H1 (cell line): ENCODE measurements around the gene GON4L. TPM values are rescaled to one million over a fixed set of nuclear protein-coding genes. Genes with fewer than 3 reads are reported as not detected.
"Not testable (repeated sequence)": the region's sequence is repeated elsewhere in the genome, so short reads cannot be mapped to it uniquely, and the experiment has no call there.

Source experiments
- CTCF ChIA-PET: fragments of 300-600 bp; sonication (Branson Sonifier 250); formaldehyde crosslinking; loops from one replicate; lab custom pipeline; 2021; ENCODE audit not compliant: partially characterized antibody; lab: Charles Lee
- POLR2A ChIA-PET: fragments of 300-600 bp; sonication (Branson Sonifier 250); formaldehyde crosslinking; loops from one replicate; lab custom pipeline; 2021; ENCODE audit warnings: inconsistent platforms; ENCODE audit not compliant: partially characterized antibody; lab: Charles Lee
- DNase-seq, 2 experiments: peaks; one replicate each; pipeline versions ENCODE4 v3.0.0 to v3.0.0-alpha.2; 2010 to 2022; ENCODE audit warnings: low spot score in 2 of 2, low read depth in 1 of 2, mixed read lengths in 1 of 2
- FAIRE-seq: peaks from 2 replicates; lab custom pipeline; 2011; peaks lifted over from hg19 to GRCh38; lab: Jason Lieb, UNC
- H2AFZ ChIP-seq: 2 replicates; pipeline ENCODE4 v1.8.1; 2012; ENCODE audit warnings: low read length, inconsistent platforms
- H2AK5ac ChIP-seq: 2 replicates; pipeline ENCODE4 v1.6.1; 2013; ENCODE audit warnings: low read depth, low read length
- H2BK120ac ChIP-seq: replicated peaks from 2 replicates; pipeline ENCODE3; 2013; ENCODE audit warnings: low read depth, low read length, inconsistent platforms
- H2BK12ac ChIP-seq: 2 replicates; pipeline ENCODE4 v1.6.1; 2013; ENCODE audit warnings: low read depth, low read length
- H2BK15ac ChIP-seq: 2 replicates; pipeline ENCODE4 v1.6.1; 2013; ENCODE audit warnings: low read length
- H2BK20ac ChIP-seq: 2 replicates; pipeline ENCODE4 v1.6.1; 2013; ENCODE audit warnings: low read length
- H2BK5ac ChIP-seq: 2 replicates; pipeline ENCODE4 v1.6.1; 2013; ENCODE audit warnings: low read depth, low read length
- H3K14ac ChIP-seq: 2 replicates; pipeline ENCODE4 v1.6.1; 2013; ENCODE audit warnings: inconsistent platforms; ENCODE audit not compliant: insufficient read length
- H3K18ac ChIP-seq: 2 replicates; pipeline ENCODE4 v1.6.1; 2013; ENCODE audit warnings: low read length; ENCODE audit errors: extremely low read depth
- H3K23ac ChIP-seq: 2 replicates; pipeline ENCODE4 v1.6.1; 2013; ENCODE audit warnings: inconsistent platforms; ENCODE audit not compliant: insufficient read length
- H3K23me2 ChIP-seq: 2 replicates; pipeline ENCODE4 v1.6.1; 2013; ENCODE audit warnings: low read depth, low read length
- H3K27ac ChIP-seq: 2 replicates; pipeline ENCODE4 v1.6.1; 2011; ENCODE audit warnings: low read depth, low read length, inconsistent platforms
- H3K27me3 ChIP-seq, 4 experiments: replicated peaks in 1 of 4; 1 replicate in 1 of 4; 2 replicates in 3 of 4; pipeline versions ENCODE4 v1.6.1 to v1.8.1; 2011 to 2013; ENCODE audit warnings: low read length in 3 of 4, mild to moderate bottlenecking in 3 of 4, inconsistent platforms in 2 of 4, mixed read lengths in 2 of 4, moderate library complexity in 1 of 4; ENCODE audit not compliant: control insufficient read depth in 3 of 4, insufficient read depth in 3 of 4; ENCODE audit errors: extremely low read depth in 1 of 4
- H3K36me3 ChIP-seq, 4 experiments: 2 replicates each; pipeline versions ENCODE4 v1.6.1 to v1.8.1; 2011 to 2013; ENCODE audit warnings: mild to moderate bottlenecking in 4 of 4, low read length in 3 of 4, moderate library complexity in 2 of 4, control low read depth in 1 of 4, inconsistent platforms in 1 of 4; ENCODE audit not compliant: insufficient read depth in 4 of 4, control insufficient read depth in 2 of 4
- H3K4ac ChIP-seq: replicated peaks from 2 replicates; pipeline ENCODE3; 2013; ENCODE audit warnings: low read length, low read depth, mixed read lengths, inconsistent platforms; ENCODE audit not compliant: insufficient read length
- H3K4me1 ChIP-seq, 4 experiments: replicated peaks in 1 of 4; 1 replicate in 1 of 4; 2 replicates in 3 of 4; pipeline versions ENCODE4 v1.6.1 to v1.8.1; 2011 to 2013; ENCODE audit warnings: low read length in 3 of 4, inconsistent platforms in 2 of 4, mixed read lengths in 1 of 4; ENCODE audit not compliant: insufficient read depth in 4 of 4, control insufficient read depth in 3 of 4
- H3K4me2 ChIP-seq, 2 experiments: 2 replicates each; pipeline versions ENCODE4 v1.6.1 to v1.8.1; 2011 to 2013; ENCODE audit warnings: low read depth in 2 of 2, low read length in 2 of 2, control low read depth in 1 of 2, inconsistent platforms in 1 of 2, mild to moderate bottlenecking in 1 of 2; ENCODE audit not compliant: insufficient read depth in 1 of 2
- H3K4me3 ChIP-seq, 4 experiments: fragments of 200-600, 300-600 bp in 1 of 4; sonication (generic), shearing (Covaris generic), sonication (Bioruptor Twin) in 1 of 4; 2 replicates each; pipeline versions ENCODE4 v1.5.1 to v1.8.1; 2011 to 2016; ENCODE audit warnings: low read length in 4 of 4, low read depth in 3 of 4, control low read depth in 2 of 4, inconsistent platforms in 2 of 4, mild to moderate bottlenecking in 2 of 4, mixed read lengths in 1 of 4, moderate library complexity in 1 of 4; ENCODE audit not compliant: insufficient read depth in 2 of 4; ENCODE audit errors: extremely low read depth in 1 of 4
- H3K56ac ChIP-seq: replicated peaks from 2 replicates; pipeline ENCODE3; 2013; ENCODE audit warnings: low read depth, mild to moderate bottlenecking, mixed read lengths, low read length, inconsistent platforms; ENCODE audit not compliant: insufficient read length
- H3K79me1 ChIP-seq: 2 replicates; pipeline ENCODE4 v1.6.1; 2013; ENCODE audit warnings: low read depth, low read length, control low read depth
- H3K79me2 ChIP-seq, 2 experiments: 2 replicates each; pipeline versions ENCODE4 v1.6.1 to v1.8.1; 2012 to 2013; ENCODE audit warnings: low read length in 2 of 2, mild to moderate bottlenecking in 2 of 2, inconsistent platforms in 1 of 2; ENCODE audit not compliant: insufficient read depth in 2 of 2, control insufficient read depth in 1 of 2
- H3K9ac ChIP-seq, 4 experiments: replicated peaks in 1 of 4; 1 replicate in 1 of 4; 2 replicates in 3 of 4; pipeline versions ENCODE4 v1.6.1 to v1.8.1; 2011 to 2013; ENCODE audit warnings: low read depth in 3 of 4, low read length in 3 of 4, control low read depth in 2 of 4, mild to moderate bottlenecking in 2 of 4, moderate library complexity in 2 of 4, inconsistent platforms in 1 of 4; ENCODE audit errors: extremely low read depth in 1 of 4
- H3K9me3 ChIP-seq, 2 experiments: 2 replicates each; pipeline versions ENCODE4 v1.6.1 to v1.8.1; 2012 to 2013; ENCODE audit warnings: mild to moderate bottlenecking in 2 of 2, moderate library complexity in 2 of 2, control low read depth in 1 of 2, inconsistent platforms in 1 of 2, low read depth in 1 of 2, low read length in 1 of 2, mixed read lengths in 1 of 2; ENCODE audit not compliant: insufficient read depth in 2 of 2
- H4K20me1 ChIP-seq, 2 experiments: replicated peaks in 1 of 2; 2 replicates each; pipeline versions ENCODE3 to v1.8.1; 2011 to 2013; ENCODE audit warnings: inconsistent platforms in 2 of 2, low read length in 2 of 2, mild to moderate bottlenecking in 1 of 2; ENCODE audit not compliant: insufficient read depth in 2 of 2, control insufficient read depth in 1 of 2
- H4K5ac ChIP-seq: 2 replicates; pipeline ENCODE4 v1.6.1; 2013; ENCODE audit warnings: low read length, low read depth, mixed read lengths, inconsistent platforms; ENCODE audit not compliant: insufficient read length
- H4K8ac ChIP-seq: 2 replicates; pipeline ENCODE4 v1.8.0; 2013; ENCODE audit warnings: mild to moderate bottlenecking, moderate library complexity, low read length, inconsistent platforms; ENCODE audit not compliant: insufficient read depth; ENCODE audit errors: extremely low read depth
- H4K91ac ChIP-seq: replicated peaks from 2 replicates; pipeline ENCODE3; 2013; ENCODE audit warnings: low read length, mixed read lengths, inconsistent platforms; ENCODE audit not compliant: insufficient read length
- KDM1A ChIP-seq: fragments of 200-600, 300-600 bp; sonication (generic); IDR thresholded peaks from 2 replicates; pipeline ENCODE4 v1.7.1; 2016; ENCODE audit warnings: mild to moderate bottlenecking, low read length, borderline replicate concordance
- RAD21 ChIP-seq, 2 experiments: IDR thresholded peaks in 1 of 2; conservative IDR thresholded peaks in 1 of 2; 2 replicates each; pipeline ENCODE4 v1.6.1; 2011; ENCODE audit warnings: low read depth in 2 of 2, low read length in 2 of 2, improper control_type of control experiment in 1 of 2, inconsistent platforms in 1 of 2, mild to moderate bottlenecking in 1 of 2, moderate library complexity in 1 of 2
- WGBS, 2 experiments: shearing (Covaris generic) in 1 of 2; methylation state at CpG; one replicate each; pipeline versions ENCODE4 v1.1.6 to v1.1.7; 2013 to 2015; ENCODE audit warnings: low lambda C conversion rate in 2 of 2, mixed read lengths in 2 of 2, inconsistent platforms in 1 of 2, low coverage in 1 of 2, missing lambda C conversion rate in 1 of 2; ENCODE audit not compliant: insufficient replicate concordance in 2 of 2, insufficient coverage in 1 of 2, insufficient read length in 1 of 2; ENCODE audit errors: extremely low coverage in 1 of 2, missing lambda C conversion rate in 1 of 2; 5-methylcytosine and 5-hydroxymethylcytosine counted together
- polyA plus RNA-seq, 7 experiments: library from polyadenylated mRNA; depleted of rRNA in 3 of 7; stranded (reverse) in 5 of 7; unstranded in 2 of 7; fragments of >200 nt in 5 of 7; fragments of 200-250 nt in 2 of 7; gene quantifications; 1 replicate in 5 of 7; 2 replicates in 1 of 7; 4 replicates in 1 of 7; pipeline versions ENCODE4 v1.2.1 to v1.2.3, GENCODE V29; 2011 to 2013; ENCODE audit warnings: missing spikeins in 2 of 7, mixed read lengths in 2 of 7
- total RNA-seq: library from RNA; stranded (reverse); fragmentation: NEBNext Ultra II Directional; extraction: Animal tissue kit (Norgen Biotek cat#: 25700); gene quantifications from 2 replicates; pipeline ENCODE4 v1.2.1, GENCODE V29; 2021
- TF ChIP-seq, protein P1 (sequence below), 3 experiments: IDR thresholded peaks; 1 replicate in 2 of 3; 2 replicates in 1 of 3; pipeline versions ENCODE4 v1.5.1 to v1.6.1; 2011; ENCODE audit warnings: low read length in 3 of 3, mild to moderate bottlenecking in 3 of 3, inconsistent platforms in 2 of 3, low read depth in 1 of 3, moderate library complexity in 1 of 3; ENCODE audit not compliant: insufficient read depth in 1 of 3; ENCODE audit errors: control extremely low read depth in 1 of 3

The GON4L gene
- total and polyA plus RNA-seq, 2 of the 8 experiments (the other 6 are each of a cell fraction or from before 2014, with no cell fraction given), result 26.2 to 52.1 TPM

DNA sequence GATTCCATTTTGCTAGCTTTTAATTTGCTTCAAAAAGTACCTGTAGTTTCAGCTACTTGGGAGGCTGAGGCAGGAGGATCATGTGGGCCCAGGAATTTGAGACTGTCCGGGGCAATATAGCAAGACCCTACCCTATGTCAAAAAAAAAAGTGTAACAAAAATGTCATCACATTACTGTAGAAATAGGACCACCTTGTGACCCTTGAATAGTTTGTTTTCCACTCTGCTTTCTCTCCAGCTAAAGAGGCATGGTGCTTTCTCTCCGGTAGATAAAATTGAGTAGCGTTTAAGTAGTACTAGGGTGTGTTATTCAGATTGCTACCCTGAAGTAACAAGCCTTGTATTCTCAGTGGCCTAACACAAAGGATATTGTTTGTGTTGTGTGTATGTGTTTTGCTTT, 144.4 kb downstream of the GON4L start:
- H2BK5ac ChIP-seq, H3K9me3 ChIP-seq, H3K27ac ChIP-seq, H3K4ac ChIP-seq, H3K79me2 ChIP-seq, DNase-seq, H2BK15ac ChIP-seq, H2AK5ac ChIP-seq, H3K4me1 ChIP-seq, H2AFZ ChIP-seq, H3K14ac ChIP-seq, H3K27me3 ChIP-seq, H3K23ac ChIP-seq, H2BK120ac ChIP-seq, POLR2A ChIA-PET, H4K8ac ChIP-seq, H4K5ac ChIP-seq, H3K9ac ChIP-seq, H4K91ac ChIP-seq, H4K20me1 ChIP-seq, H3K23me2 ChIP-seq, H3K4me2 ChIP-seq, H3K18ac ChIP-seq, FAIRE-seq, H3K4me3 ChIP-seq, H3K56ac ChIP-seq, H3K79me1 ChIP-seq, H2BK12ac ChIP-seq, H2BK20ac ChIP-seq: not testable (repeated sequence)
- CTCF ChIA-PET, result interaction anchor here (0.6 to 0.8 kb wide), 4 partner anchors 10 to 32 kb away, joined by 3 read pairs; no protein-coding TSS in a partner anchor
- 0 out of 2 replicates have a peak, but pooled peaks have one; percentile 29 for TF ChIP-seq KDM1A
- TF ChIP-seq, protein P1, sequence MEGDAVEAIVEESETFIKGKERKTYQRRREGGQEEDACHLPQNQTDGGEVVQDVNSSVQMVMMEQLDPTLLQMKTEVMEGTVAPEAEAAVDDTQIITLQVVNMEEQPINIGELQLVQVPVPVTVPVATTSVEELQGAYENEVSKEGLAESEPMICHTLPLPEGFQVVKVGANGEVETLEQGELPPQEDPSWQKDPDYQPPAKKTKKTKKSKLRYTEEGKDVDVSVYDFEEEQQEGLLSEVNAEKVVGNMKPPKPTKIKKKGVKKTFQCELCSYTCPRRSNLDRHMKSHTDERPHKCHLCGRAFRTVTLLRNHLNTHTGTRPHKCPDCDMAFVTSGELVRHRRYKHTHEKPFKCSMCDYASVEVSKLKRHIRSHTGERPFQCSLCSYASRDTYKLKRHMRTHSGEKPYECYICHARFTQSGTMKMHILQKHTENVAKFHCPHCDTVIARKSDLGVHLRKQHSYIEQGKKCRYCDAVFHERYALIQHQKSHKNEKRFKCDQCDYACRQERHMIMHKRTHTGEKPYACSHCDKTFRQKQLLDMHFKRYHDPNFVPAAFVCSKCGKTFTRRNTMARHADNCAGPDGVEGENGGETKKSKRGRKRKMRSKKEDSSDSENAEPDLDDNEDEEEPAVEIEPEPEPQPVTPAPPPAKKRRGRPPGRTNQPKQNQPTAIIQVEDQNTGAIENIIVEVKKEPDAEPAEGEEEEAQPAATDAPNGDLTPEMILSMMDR (IDR thresholded peaks at IDR 0.05; ENCODE audit: control extremely low read depth in 1 of 3, insufficient read depth in 1 of 3, low read depth in 1 of 3, low read length in 3 of 3), result peak in 1 of 3 experiments; percentile 18; a peak in 1 of 4 replicates
- TF ChIP-seq RAD21 (IDR thresholded peaks at IDR 0.05 in 1 of 2, conservative IDR thresholded peaks at IDR 0.05 in 1 of 2; ENCODE audit: low read depth in 2 of 2, low read length in 2 of 2), result peak; percentile 45 to 47
- WGBS, 2 experiments, result 90% methylated on average over 3 of the region's 3 CpGs; no CpG with 5 or more reads in 1 of the 2 experiments
- H3K36me3 ChIP-seq, result peaks cover 4 to 12% (median 6%) of the 10 kb centered on the region in 4 experiments; a peak in 4 of 8 replicates
